ENCODE results near the gene MYOM1.
"Not testable (repeated sequence)": the region's sequence is repeated elsewhere in the genome, so short reads cannot be mapped to it uniquely, and the experiment has no call there.

The MYOM1 gene

DNA sequence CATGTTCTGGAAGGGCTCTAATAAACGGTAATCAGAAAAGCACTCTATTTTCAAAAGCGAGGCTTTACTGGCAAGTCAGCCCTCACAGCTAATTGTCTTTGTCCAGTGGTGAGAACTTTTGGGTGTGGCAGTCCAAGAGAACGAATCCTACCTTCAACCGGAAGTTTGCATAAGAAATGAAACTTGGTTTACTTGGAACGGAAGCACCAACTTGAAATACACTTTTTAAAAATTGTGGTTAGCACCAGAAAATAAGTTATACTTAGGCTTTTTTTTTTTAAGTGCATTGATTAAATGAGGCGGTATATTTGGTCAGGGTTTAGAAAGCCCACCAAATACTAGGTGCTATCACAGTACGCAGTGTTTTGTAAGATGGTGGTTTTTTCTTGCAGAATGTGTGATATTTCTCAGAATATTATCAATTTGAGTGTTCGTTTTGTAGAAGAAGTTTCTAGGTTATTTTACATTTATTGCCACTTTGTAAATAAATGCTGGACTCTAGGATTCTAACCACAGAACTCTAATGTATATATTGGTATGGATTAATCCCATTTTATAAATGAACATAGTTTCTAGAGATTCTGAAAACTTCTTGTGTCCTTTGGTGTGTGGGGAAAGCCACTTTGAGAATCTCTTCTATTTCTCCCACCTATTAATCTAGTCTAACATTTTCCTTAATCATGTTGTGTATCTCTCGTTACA lies 29.0 kb upstream of the MYOM1 start:
- peak; percentile 66 for DNase-seq

DNA sequence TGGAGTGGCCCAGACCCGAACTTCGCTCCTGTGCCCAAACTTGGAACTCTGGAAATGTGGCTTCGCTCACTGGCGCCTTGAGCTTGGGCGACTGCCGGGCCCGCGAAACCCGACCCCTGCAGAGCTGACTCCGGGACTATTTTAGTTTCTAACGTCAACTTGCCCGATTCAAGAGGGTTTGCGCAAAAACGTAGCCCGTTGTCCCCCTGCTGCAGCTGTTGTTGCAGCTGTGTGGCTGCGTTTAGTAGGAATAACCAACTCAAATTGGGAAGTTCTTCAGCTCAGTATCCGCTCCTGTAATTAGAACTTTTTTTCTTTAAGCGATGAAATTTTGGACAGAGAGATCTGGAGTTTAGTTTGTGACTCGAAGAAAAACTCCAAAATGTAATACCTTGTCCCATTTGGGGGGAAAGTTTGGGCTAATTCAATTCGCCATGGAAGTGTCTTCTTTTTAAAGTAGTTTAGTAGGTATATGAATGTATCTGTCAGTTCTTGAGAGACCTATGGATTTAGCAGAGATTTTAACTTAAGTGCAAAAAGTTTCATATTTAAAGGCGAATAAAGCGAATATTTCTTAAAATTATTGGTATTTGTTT lies 28.4 kb upstream of the MYOM1 start:
- peak; percentile 74 for DNase-seq

DNA sequence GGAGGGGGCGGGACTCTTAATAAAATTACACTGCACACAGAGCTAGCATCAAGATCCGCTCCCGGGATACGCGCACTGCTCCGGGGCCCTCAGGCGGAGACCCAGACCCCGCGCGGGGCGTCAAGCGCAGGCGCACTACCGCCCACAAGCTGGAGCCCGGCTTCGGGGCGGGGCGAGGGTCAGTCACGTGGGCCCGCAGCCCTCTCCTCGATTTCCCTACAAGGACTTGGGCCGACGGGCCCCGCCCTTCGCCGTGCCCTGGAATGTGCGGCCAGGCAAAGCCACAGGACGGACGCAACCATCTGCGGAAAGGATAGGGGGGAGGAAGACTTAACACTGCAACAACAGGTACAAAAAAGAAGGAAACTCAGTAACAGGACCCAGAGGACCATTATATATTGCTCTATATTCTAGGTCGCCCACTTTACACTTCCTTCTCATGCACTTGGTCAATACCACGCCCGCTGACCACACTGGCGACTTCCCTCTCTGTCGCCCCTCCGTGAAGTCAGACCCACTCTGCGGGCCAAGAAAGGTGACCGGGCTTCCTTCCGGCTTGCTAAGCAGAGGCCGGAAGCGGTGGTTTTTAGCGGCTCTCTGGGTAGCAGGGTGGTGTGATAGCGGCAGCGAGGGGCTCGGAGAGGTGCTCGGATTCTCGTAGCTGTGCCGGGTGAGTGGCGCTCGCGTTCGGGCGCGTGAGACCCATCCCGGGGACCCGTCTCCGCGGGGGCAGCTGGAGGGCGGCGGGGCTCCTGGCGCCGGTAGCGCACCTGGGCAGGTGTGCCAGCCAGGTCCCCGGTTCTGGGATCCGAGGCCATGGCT lies 27.7 kb upstream of the MYOM1 start, which contains the start of gene MYL12A:
MYL12A (plus strand) TSS at position 562 of the 822 bp plus-strand sequence. CDS start 5,447 bp downstream, outside the sequence.
- DNase-seq = peak; percentile 100

DNA sequence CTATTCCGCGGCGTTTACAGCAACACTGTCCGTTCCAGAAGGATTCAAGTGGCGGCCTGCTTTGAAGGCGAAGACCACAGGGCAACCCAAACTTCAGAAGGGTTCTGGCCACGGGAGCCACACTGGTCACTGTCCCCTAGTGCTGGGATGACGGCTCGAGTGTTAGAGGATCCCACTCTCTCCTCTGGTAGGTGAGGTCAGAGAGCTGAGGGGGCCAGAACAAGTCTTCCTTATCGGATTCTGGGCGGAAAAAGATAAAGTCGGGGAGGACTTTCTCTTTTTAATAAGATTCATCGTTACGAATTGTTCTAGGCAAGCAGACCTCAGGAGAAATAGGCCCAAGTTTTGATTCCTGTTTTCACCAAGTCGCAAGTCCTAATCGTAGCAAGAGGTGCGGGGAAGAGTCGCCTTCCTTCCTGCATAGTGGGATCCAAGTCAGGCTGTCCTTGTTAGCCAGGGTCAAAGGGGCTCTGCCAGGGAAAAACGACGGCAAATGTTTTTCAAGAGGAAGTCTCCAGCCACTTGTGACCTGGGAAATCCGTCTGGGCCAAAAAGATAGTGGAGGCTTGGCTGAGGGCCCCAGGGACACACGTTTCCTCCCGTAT lies 27.0 kb upstream of the MYOM1 start:
- DNase-seq = peak; percentile 70

DNA sequence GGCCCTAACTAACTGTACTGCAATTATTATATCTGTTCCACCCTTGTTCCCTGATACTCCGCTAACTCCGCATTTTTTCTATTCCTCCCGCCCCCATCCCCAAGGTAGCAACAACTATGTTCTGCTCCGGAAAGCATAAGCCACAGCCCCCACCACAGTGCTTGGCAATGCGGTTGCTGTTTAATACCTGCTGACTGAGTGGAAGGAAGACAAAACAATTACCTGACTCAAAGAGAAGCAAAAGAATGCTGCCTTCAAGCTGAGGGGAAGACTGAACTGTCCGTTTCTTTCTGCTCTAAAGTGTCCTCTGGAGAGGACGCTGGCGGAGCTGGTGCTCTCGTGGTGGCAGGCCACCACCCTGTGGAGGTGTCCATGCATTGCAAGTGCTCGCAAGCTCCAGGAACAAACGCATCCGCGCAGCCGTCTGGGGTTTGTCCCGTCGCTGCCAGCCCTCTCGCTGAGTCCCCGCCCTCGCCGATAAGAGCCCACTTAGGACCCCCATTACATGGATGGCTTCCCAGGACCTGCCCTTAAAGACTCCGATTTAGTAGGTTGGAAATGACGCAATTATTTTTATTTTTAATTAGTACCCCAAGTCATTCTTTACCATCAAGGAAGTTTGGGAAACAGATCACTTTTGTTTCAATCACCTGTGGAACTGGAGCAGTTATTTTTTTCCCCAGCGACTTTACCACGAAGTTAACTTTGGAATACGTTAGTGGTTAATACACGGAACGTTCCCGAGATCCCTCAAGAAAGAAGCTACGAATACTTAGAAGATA lies 26.3 kb upstream of the MYOM1 start:
- DNase-seq = peak; percentile 96

DNA sequence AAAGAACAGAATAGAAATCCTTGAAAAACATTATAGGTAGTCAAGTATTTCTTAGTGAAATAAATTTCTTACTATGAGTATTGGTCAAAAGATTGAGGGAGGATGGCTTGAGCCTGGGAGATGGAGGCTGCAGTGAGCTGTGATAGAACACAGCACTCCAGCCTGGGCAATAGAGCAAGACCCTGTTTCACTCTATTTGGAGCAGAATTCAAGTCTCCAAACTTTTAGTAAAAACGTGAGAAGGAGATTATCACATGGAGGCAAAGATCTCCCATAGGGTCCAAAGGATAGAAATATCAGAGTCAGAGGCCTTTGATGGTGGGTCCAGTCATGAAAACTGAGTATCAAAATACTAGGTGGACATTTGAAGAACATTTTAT lies 25.4 kb upstream of the MYOM1 start:
- DNase-seq = no peak

DNA sequence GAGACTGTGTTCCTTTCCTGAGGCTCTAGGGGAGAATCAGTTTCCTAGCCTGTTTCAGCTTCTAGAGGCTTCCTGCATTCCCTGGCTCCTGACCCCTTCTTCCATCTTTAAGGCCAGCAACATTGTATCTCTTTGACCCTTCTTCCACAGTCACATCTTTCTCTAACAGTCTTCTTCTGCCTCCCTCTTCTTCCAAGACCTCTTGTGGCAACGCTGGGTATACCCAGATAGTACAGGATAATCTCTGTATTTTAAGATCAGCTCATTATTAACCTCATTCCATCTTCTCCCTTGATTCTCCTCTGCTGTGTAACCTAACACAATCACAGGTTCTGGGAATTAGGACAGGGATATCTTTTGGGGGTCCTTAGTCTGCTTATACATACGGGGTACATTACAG lies 19.0 kb upstream of the MYOM1 start:
- DNase-seq = no peak

DNA sequence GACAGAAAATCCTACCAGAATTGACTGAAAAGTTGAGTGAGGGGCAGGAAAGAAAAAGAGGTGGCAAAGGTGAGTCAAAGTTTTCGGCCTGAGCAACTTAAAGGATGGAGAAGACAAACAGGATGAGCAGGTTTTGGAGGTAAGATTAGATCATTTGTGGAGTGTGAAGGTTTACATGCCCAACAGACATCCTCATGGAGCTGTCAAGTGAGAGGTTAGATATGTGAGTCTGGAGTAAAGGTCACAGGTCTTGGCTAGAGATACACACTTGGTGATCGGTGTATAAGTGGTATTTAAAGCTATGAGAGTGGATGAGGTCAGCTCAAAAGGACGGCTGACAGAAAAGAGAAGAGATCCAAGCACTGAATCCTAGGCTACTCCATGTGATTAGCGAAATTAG lies 16.7 kb upstream of the MYOM1 start:
- DNase-seq = no peak

DNA sequence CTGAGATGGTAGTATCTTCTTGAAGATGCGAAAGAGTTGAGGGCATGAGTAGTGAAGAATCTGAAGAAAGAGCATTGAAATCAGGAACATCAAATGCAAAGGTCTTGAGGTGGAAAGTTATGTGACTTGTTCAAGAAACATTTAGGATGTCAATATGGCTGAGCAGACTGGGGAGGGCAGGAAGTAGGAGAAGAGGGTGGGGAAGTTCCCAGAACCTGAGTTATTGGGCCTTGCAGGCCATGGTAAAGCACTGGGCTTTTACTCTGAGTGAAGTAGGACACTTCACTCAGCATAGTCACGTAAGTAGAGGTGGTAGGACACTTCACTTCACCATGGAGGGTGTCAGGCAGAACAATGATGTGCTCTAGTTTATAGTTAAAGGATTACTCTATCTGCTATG lies 16.1 kb upstream of the MYOM1 start:
- DNase-seq = no peak

DNA sequence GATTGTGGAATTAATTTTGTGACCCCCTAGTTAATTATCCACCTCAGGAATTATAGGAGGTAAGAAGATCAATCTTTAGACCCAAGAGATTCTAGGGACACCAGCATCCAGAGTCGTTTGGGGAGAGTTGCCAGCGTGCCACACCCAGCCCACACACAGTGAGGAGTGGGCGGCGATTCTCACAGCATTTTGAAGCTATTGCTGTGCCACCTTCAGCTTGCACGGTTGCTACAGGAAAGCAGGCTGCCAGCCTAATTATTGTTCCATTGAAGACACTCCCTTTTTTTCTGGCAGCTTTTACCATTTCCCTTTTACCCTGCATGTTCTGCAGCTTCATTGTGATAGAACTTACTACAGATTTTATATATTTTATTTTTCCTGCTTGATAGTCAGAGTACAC lies 14.7 kb upstream of the MYOM1 start:
- DNase-seq = peak; percentile 44

DNA sequence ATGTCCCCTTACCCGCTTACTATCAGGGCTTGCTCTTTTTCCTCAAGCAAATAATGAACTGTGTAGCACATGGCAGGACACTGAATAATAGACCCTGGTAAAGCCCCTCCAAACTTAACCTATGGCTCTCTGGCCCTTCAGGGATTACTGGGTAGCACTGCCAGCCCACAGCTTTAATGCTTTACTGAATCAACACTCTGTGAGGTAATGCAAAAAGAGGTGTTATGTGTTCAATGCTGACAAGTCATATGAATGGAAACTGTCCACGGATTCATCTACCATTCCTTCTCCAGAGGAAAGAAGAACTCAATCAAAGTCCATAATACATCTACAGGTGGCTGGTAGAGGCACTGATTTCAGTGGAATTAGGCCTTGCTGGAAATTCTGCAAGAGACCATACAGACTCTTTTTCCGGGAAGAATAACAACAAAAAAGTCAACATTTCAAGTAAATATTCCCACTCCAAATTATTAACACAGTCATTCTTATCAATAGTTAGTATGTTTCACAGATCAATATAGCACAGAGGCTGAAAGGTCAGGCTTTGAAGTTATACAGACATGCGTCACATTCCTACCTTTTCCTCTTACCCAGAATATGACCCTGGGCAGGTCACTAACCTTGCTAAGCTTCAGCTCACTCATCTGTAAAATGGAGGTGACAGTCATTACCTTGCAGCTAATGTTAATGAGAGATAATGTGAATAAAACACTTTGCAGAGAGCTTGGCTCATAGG lies 13.8 kb upstream of the MYOM1 start:
- no peak for DNase-seq

DNA sequence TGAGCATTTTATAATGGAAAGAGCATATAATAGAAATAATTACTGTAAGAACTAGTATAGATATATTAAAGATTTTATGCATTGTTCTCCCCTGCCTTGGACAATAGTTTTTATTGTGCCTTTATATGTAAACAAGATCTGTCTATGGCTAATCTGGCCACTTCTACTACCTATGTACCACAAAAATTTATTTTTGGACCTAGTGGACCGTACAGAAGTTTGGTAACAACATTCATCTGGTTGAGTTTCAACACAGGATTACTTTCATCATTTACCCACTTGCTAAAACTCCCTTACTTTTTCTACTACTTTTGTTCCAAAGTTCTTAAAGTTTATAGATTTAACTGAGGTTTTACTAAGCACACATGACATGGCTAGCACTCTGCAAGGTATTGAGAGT lies 13.2 kb upstream of the MYOM1 start:
- DNase-seq = no peak

DNA sequence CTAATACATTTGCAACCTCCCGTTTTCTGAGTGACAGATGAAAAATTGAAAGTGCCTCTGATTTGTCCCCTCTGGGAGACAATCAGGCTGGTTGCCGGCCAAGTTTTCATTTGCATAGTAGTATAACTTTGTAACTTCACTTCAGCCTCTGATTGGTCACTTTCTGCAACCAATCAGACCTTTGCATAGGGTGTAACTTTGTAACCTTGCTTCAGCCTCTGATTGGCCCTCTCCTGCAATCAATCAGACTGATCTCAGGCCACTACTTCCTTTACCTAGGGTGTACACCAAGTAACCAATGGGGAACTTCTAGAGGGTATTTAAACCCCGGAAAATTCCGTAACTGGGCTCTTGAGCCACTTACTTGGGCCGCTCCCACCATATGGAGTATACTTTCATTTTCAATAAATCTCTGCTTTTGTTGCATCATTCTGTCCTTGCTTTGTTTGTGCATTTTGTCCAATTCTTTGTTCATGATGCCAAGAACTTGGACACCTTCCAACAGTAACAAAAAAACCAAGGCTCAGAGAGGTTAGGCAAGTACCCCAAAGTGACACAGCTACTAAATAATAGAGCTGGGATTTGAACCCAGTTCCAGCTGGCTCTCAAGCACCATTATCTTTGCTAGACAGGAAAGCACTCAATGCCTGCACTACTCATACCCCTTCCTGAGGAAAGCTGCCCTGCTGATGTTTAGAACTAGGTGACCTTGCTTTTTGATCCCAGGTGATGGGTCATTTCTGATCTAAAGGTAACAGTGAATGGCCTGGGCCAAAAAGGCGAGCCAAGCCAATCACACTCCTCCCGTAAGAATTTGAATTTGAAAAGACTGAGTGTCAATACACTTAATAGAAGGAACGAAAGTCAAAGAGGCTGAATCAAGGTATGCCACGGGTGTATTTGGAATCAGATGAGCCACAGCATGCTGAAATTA lies 10.9 kb upstream of the MYOM1 start:
- peak; percentile 28 for DNase-seq

DNA sequence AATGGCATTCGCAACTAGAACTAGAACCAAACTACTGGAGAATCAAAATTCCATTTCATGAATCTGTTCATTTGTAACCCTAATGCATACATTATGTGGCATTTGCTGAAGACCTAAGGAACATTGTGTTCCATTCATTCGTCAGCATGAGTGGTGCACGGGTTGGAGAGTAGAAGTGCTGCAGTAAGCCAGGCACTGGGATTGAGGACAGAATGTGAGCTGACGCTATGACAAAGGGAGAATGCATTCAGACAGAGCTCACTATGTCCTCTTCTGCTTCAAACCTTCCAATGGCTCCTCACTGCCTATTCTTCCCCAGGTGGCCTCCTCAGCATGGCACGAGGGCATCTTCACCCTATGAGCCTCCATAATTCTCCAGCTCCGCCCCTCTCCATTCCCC lies 6.3 kb upstream of the MYOM1 start:
- no peak for DNase-seq

DNA sequence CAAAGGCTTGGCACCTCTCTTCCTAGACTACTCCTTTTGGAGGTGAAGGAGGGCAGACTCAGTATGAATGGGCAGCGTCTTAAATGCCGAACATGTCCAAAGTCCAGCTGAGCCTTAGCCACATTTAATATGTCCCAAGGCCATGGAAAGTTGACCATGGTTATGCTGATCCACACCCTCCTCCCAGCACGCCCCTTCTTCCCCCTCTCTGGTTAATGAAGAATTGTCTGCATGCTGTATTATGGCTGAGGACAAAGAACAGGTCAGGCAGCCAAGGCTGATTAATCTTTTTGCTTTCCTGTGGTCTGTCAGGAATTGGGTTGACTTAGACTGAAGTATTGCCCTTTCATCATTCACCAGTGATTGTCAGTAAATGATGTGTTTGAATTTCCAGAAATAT lies 5.8 kb upstream of the MYOM1 start:
- DNase-seq = no peak

DNA sequence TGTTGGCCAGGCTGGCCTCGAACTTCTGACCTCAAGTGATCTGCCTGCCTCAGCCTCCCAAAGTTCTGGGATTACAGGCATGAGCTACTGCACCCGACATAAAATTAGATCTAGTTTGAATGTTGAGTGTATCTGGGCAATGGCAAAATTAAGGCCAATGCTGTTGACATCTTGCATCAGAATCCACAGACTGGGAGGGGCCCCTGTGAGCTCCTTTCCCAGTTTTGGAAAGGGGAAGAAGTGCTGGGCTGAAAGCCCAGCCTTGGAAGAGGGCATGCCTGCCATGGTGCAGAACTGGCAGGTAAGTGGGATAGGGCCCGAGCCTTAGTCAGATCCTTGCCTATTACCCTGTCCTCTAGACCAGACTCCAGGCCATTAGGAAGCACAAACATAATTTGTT lies 4.5 kb upstream of the MYOM1 start:
- no peak for DNase-seq

DNA sequence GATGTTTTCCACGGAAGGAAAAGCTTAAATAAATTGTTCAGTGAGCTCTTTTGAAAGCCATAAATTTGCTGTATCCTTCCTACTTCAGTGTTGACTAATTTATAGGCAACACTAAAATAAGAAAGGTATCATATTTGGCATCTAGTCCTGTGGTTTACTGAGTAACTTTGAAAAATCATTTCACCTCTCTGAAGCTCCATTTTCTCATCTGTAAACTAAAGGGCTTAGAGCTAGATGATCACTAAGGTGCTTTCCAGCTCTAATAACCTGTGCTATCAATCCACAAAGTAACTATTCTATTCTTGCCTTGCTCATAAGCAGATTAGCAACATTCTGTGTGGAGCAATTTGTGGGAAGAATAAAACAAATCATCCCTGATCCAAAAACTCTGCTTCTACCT lies 3.6 kb upstream of the MYOM1 start:
- DNase-seq = no peak

DNA sequence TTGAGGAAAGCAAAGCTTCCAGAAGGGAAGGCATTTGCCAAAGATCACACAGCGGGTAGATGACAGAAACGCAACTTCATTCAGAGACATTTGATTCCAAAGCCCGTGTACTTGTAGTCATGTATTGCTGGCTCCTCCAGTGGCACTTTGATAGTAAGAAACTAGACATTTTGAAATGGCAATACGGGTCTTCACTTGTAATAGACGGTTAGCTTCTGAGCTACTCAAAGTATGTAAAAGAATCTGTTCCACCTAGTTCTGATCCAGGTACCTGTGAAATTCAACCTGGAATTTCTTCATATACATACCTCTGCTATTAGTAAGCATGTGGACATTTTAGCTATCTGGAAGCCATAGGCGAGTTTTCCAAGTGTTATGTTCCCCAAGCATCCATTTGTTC lies 1.7 kb upstream of the MYOM1 start:
- DNase-seq = no peak

DNA sequence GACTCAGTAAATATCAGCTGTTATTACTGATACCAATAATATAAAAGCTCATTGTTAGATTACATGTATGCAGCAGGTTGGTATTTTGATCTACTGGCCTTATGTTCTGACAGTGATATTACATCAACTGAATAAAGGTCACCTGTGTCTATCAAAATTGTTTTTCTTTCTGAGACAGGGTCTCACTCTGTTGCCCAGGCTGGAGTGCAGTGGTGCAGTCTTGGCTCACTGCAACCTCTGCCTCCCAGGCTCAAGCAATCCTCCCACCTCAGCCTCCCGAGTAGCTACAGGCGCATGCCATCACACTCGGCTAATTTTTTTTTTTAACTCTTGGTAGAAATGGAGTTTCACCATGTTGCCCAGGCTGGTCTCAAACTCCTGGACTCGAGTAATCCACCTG lies 1.1 kb upstream of the MYOM1 start:
- not testable (repeated sequence) for DNase-seq

DNA sequence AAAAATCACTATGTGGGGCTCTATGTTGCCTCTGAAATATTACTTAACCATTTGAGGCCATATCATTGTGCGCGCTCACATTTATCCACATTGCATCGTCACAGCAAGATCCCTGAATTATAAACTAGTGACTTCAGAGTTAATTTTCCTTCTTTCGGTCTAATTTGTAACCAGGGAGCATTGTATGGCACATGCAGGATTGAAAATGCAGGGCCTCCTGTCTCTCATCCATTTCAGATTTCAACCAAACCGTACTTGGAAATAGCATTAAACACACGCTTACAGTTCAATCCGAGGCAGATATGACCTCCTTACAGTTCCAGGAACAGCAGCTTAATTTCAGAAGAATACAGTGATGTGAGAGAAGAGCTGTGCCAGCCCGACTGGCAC lies 532 bp downstream of the MYOM1 start:
- no peak for DNase-seq

DNA sequence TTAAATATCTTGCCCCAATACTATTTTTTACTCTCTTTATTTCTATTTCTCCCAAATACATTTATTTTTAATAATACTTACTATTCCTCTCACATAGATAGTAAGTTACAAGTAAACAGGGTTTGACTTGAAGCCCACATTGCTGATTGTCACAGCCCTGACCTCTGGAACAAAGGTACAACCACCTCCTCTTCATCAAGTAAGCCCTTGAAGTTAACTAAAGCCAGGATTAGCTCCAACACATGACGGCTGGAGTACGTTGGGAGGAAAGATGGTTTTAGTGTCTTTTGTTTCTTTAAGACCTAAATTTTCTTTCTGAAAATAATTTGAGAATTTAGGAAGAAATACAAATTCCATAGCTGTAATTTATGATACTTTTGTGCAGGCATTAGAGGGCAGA lies 949 bp downstream of the MYOM1 start:
- DNase-seq = no peak
